HEK293 (cell line): ENCODE results near the gene GSC.

ENCODE experiments used
- CTCF ChIA-PET: fragments of 350-600 bp; formaldehyde crosslinking; extraction: SDS; loops from one replicate; lab custom pipeline; 2021; ENCODE audit warnings: antibody characterized with exemption; lab: Yijun Ruan, JAX
- POLR2A ChIA-PET: fragments of 300-600 bp; formaldehyde crosslinking; extraction: SDS; loops from one replicate; lab custom pipeline; 2020; ENCODE audit warnings: antibody characterized with exemption, inconsistent platforms; lab: Yijun Ruan, JAX
- H3K27ac ChIP-seq: fragments of 200-500 bp; sonication (Bioruptor generic); 2 replicates; pipeline ENCODE4 v1.5.1; 2014; ENCODE audit warnings: low read depth, low read length, control low read depth, inconsistent platforms; ENCODE audit errors: extremely low read depth
- H3K36me3 ChIP-seq, 2 experiments: fragments of 200-500 bp in 1 of 2; sonication (Bioruptor generic) in 1 of 2; 1 replicate in 1 of 2; 2 replicates in 1 of 2; pipeline ENCODE4 v1.5.1; 2014 to 2017; ENCODE audit warnings: inconsistent platforms in 2 of 2, low read length in 2 of 2; ENCODE audit not compliant: control insufficient read depth in 2 of 2, insufficient read depth in 1 of 2
- H3K4me1 ChIP-seq: fragments of 200-500 bp; sonication (Bioruptor generic); 2 replicates; pipeline ENCODE4 v1.5.1; 2014; ENCODE audit warnings: mild to moderate bottlenecking, low read length, inconsistent platforms; ENCODE audit not compliant: control insufficient read depth, insufficient read depth
- H3K4me3 ChIP-seq: 2 replicates; pipeline ENCODE4 v1.5.1; 2011; ENCODE audit warnings: low read depth, mild to moderate bottlenecking, control low read depth, low read length, moderate library complexity
- H3K9me3 ChIP-seq: fragments of 200-500 bp; sonication (Bioruptor generic); 2 replicates; pipeline ENCODE4 v1.5.1; 2014; ENCODE audit warnings: low read depth, low read length, inconsistent platforms; ENCODE audit not compliant: control insufficient read depth, insufficient read depth
- GLIS1 ChIP-seq: fragments of 450-650 bp; formaldehyde crosslinking; IDR thresholded peaks from 2 replicates; pipeline ENCODE4 v1.5.1; 2016; ENCODE audit warnings: missing biosample characterization, missing genetic modification characterization
- HOXA7 ChIP-seq: sonication (generic); formaldehyde crosslinking; IDR thresholded peaks from 2 replicates; pipeline ENCODE4 v1.8.1; 2022; ENCODE audit warnings: missing genetic modification reagents, borderline replicate concordance
- HOXD13 ChIP-seq: sonication (generic); formaldehyde crosslinking; IDR thresholded peaks from 2 replicates; pipeline ENCODE4 v1.8.0; 2022; ENCODE audit warnings: missing genetic modification reagents, borderline replicate concordance
- KLF10 ChIP-seq: fragments of 450-650 bp; IDR thresholded peaks from 2 replicates; pipeline ENCODE4 v1.5.1; 2018; ENCODE audit warnings: missing biosample characterization, mild to moderate bottlenecking, missing genetic modification characterization
- MZF1 ChIP-seq: fragments of 450-650 bp; formaldehyde crosslinking; IDR thresholded peaks from 2 replicates; pipeline ENCODE4 v1.5.1; 2017; ENCODE audit warnings: missing biosample characterization, missing genetic modification characterization, borderline replicate concordance
- ZBTB17 ChIP-seq: fragments of 450-650 bp; formaldehyde crosslinking; IDR thresholded peaks from 2 replicates; pipeline ENCODE4 v1.5.1; 2016; ENCODE audit warnings: missing biosample characterization, missing genetic modification characterization
- ZBTB8A ChIP-seq: fragments of 450-650 bp; formaldehyde crosslinking; IDR thresholded peaks from 2 replicates; pipeline ENCODE4 v1.5.1; 2016; ENCODE audit warnings: missing biosample characterization, missing genetic modification characterization
- ZNF214 ChIP-seq: fragments of 450-650 bp; formaldehyde crosslinking; IDR thresholded peaks from 2 replicates; pipeline ENCODE4 v1.5.1; 2017; ENCODE audit warnings: missing biosample characterization, mild to moderate bottlenecking, missing genetic modification characterization, borderline replicate concordance
- ZNF341 ChIP-seq: fragments of 450-650 bp; formaldehyde crosslinking; IDR thresholded peaks from 2 replicates; pipeline ENCODE4; 2016; ENCODE audit warnings: low read depth, missing biosample characterization, missing genetic modification characterization
- ZNF423 ChIP-seq: fragments of 450-650 bp; formaldehyde crosslinking; IDR thresholded peaks from 2 replicates; pipeline ENCODE4 v1.5.1; 2016; ENCODE audit warnings: missing biosample characterization, missing genetic modification characterization
- ZNF521 ChIP-seq: fragments of 450-650 bp; formaldehyde crosslinking; IDR thresholded peaks from 2 replicates; pipeline ENCODE4 v1.5.1; 2017; ENCODE audit warnings: missing biosample characterization, mild to moderate bottlenecking, missing genetic modification characterization
- ZNF529 ChIP-seq: fragments of 450-650 bp; formaldehyde crosslinking; IDR thresholded peaks from 2 replicates; pipeline ENCODE4 v1.5.1; 2017; ENCODE audit warnings: missing genetic modification characterization, missing biosample characterization; ENCODE audit not compliant: insufficient replicate concordance
- ZNF549 ChIP-seq: fragments of 450-650 bp; IDR thresholded peaks from 2 replicates; pipeline ENCODE4 v1.5.1; 2018; ENCODE audit warnings: missing biosample characterization, missing genetic modification characterization, mild to moderate bottlenecking, inconsistent platforms, moderate library complexity
- ZNF670 ChIP-seq: fragments of 450-650 bp; formaldehyde crosslinking; IDR thresholded peaks from 2 replicates; pipeline ENCODE4 v1.5.1; 2016; ENCODE audit warnings: missing biosample characterization, missing genetic modification characterization, low read depth
- ZNF830 ChIP-seq: fragments of 450-650 bp; IDR thresholded peaks from 2 replicates; pipeline ENCODE4 v1.5.0; 2018; ENCODE audit warnings: missing biosample characterization, missing genetic modification characterization, low read depth, mild to moderate bottlenecking, moderate library complexity
- TF ChIP-seq, protein P1 (sequence below): fragments of 450-650 bp; formaldehyde crosslinking; IDR thresholded peaks from 2 replicates; pipeline ENCODE4 v1.5.1; 2016; ENCODE audit warnings: missing biosample characterization, missing genetic modification characterization
- TF ChIP-seq, protein P2 (sequence below): fragments of 450-650 bp; formaldehyde crosslinking; IDR thresholded peaks from 2 replicates; pipeline ENCODE4 v1.5.1; 2016; ENCODE audit warnings: missing biosample characterization, missing genetic modification characterization
- TF ChIP-seq, protein P3 (sequence below): fragments of 450-650 bp; formaldehyde crosslinking; conservative IDR thresholded peaks from 2 replicates; pipeline ENCODE4 v1.5.1; 2016; ENCODE audit warnings: low read depth, missing biosample characterization, missing genetic modification characterization
- TF ChIP-seq, protein P4 (sequence below): fragments of 450-650 bp; formaldehyde crosslinking; IDR thresholded peaks from 2 replicates; pipeline ENCODE4 v1.5.1; 2016; ENCODE audit warnings: missing biosample characterization, missing genetic modification characterization
- TF ChIP-seq, protein P5 (sequence below): fragments of 450-650 bp; formaldehyde crosslinking; IDR thresholded peaks from 2 replicates; pipeline ENCODE4 v1.5.1; 2016; ENCODE audit warnings: missing biosample characterization, missing genetic modification characterization
- TF ChIP-seq, protein P6 (sequence below): fragments of 450-650 bp; formaldehyde crosslinking; IDR thresholded peaks from 2 replicates; pipeline ENCODE4 v1.5.0; 2017; ENCODE audit warnings: missing biosample characterization, missing genetic modification characterization, borderline replicate concordance

The GSC gene

DNA sequence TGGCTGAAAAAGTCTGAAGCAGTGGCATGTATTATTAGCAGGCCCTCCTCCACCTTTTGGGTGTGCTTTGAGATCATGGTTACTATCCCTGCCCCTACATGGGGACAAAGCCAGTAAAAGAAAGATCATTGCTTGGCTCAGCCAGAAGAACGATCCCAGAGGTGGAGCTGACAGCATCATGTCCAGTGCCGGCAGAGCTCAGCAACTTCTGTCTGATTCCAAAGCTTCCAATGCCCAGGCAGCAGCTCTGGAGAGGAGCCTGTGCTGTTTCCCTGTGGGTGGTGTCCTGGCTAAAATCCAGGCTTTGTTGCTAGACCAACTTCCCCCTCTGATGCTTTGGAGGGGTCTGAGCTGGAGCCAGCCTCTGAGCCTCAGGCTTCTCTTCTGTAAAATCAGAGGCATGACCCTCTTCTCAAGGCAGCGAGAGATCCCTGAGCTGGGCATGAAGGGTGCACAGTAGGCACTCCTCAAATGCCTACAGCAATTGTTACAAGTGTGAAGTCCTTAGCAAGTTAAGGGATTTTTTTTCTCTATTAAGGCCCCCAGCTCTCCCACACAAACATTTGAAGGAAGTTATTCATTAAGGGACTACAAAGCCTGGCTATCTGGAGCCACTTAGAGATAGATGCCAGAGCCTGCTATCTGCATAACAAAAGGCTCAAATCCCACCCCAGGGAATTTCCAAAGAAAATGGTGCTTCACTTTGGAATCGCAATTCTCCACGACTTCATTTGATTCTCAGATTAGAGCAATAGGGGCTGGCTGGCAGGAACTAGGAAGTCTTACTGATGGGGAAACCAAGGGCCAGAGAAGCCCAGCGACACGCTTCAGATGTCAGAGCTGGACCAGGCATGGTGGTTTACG lies 10.9 kb upstream of the GSC start:
- H3K27ac ChIP-seq = no peak overlapping the region
- no peaks in the 10 kb centered on the region for H3K4me1 ChIP-seq
- TF ChIP-seq ZNF670 = no peak
- TF ChIP-seq HOXD13 (CRISPR knock-in tag) = no peak
- peak; percentile 38; the same call in 1 of the 2 replicates for TF ChIP-seq ZNF341 (tag by site-specific recombination)
- peak; percentile 91 for TF ChIP-seq ZBTB17 (tag by site-specific recombination)
- CTCF ChIA-PET = no interaction called here
- POLR2A ChIA-PET = interaction anchor here (0.6 kb wide), 1 partner anchor 76 kb away, joined by 3 read pairs; no protein-coding TSS in a partner anchor
- no peaks in the 10 kb centered on the region for H3K9me3 ChIP-seq
- H3K36me3 ChIP-seq = no peaks in the 10 kb centered on the region
- no peak overlapping the region for H3K4me3 ChIP-seq

DNA sequence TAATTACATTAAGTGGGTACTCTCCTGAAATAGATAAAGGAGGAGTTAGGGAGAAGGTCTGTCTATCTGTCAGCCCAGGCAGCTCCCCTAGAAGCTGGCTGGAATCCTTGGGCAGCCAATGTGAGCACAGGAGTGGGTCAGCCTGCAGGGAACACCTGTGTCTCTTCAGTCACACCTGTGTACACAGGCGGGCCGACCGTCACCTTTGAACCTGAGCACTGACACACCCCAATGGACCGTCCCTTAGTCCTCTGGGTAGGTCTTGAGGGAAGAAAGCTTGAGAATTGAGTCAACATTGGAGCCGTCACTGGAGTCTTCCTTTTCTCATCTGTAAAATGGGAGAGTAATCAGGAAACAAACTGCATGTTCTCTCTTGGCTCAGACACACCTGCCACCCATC lies 9.8 kb upstream of the GSC start:
- Histone ChIP-seq H3K4me3 (no peak overlapping the region), H3K4me1 (no peaks in the 10 kb centered on the region), H3K36me3 (no peaks in the 10 kb centered on the region), H3K27ac (no peak overlapping the region), H3K9me3 (no peaks in the 10 kb centered on the region)
- ChIA-PET CTCF (no interaction called here), POLR2A (no interaction called here)
- TF ChIP-seq, protein P1, sequence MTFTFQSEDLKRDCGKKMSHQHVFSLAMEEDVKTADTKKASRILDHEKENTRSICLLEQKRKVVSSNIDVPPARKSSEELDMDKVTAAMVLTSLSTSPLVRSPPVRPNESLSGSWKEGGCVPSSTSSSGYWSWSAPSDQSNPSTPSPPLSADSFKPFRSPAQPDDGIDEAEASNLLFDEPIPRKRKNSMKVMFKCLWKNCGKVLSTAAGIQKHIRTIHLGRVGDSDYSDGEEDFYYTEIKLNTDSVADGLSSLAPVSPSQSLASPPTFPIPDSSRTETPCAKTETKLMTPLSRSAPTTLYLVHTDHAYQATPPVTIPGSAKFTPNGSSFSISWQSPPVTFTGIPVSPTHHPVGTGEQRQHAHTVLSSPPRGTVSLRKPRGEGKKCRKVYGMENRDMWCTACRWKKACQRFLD (tag by site-specific recombination) = no peak
- no peak for TF ChIP-seq GLIS1 (tag by site-specific recombination)
- TF ChIP-seq, protein P2, sequence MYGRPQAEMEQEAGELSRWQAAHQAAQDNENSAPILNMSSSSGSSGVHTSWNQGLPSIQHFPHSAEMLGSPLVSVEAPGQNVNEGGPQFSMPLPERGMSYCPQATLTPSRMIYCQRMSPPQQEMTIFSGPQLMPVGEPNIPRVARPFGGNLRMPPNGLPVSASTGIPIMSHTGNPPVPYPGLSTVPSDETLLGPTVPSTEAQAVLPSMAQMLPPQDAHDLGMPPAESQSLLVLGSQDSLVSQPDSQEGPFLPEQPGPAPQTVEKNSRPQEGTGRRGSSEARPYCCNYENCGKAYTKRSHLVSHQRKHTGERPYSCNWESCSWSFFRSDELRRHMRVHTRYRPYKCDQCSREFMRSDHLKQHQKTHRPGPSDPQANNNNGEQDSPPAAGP (tag by site-specific recombination) = no peak
- TF ChIP-seq ZNF549 = no peak
- TF ChIP-seq ZNF214 = no peak
- no peak for TF ChIP-seq ZNF423 (tag by site-specific recombination)
- TF ChIP-seq, protein P3, sequence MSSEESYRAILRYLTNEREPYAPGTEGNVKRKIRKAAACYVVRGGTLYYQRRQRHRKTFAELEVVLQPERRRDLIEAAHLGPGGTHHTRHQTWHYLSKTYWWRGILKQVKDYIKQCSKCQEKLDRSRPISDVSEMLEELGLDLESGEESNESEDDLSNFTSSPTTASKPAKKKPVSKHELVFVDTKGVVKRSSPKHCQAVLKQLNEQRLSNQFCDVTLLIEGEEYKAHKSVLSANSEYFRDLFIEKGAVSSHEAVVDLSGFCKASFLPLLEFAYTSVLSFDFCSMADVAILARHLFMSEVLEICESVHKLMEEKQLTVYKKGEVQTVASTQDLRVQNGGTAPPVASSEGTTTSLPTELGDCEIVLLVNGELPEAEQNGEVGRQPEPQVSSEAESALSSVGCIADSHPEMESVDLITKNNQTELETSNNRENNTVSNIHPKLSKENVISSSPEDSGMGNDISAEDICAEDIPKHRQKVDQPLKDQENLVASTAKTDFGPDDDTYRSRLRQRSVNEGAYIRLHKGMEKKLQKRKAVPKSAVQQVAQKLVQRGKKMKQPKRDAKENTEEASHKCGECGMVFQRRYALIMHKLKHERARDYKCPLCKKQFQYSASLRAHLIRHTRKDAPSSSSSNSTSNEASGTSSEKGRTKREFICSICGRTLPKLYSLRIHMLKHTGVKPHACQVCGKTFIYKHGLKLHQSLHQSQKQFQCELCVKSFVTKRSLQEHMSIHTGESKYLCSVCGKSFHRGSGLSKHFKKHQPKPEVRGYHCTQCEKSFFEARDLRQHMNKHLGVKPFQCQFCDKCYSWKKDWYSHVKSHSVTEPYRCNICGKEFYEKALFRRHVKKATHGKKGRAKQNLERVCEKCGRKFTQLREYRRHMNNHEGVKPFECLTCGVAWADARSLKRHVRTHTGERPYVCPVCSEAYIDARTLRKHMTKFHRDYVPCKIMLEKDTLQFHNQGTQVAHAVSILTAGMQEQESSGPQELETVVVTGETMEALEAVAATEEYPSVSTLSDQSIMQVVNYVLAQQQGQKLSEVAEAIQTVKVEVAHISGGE (tag by site-specific recombination) = no peak
- TF ChIP-seq ZNF521 = no peak
- TF ChIP-seq, protein P4, sequence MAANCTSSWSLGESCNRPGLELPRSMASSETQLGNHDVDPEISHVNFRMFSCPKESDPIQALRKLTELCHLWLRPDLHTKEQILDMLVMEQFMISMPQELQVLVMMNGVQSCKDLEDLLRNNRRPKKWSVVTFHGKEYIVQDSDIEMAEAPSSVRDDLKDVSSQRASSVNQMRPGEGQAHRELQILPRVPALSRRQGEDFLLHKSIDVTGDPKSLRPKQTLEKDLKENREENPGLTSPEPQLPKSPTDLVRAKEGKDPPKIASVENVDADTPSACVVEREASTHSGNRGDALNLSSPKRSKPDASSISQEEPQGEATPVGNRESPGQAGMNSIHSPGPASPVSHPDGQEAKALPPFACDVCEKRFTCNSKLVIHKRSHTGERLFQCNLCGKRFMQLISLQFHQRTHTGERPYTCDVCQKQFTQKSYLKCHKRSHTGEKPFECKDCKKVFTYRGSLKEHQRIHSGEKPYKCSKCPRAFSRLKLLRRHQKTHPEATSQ (tag by site-specific recombination) = no peak
- TF ChIP-seq KLF10 (tag by site-specific recombination) = no peak
- TF ChIP-seq, protein P5, sequence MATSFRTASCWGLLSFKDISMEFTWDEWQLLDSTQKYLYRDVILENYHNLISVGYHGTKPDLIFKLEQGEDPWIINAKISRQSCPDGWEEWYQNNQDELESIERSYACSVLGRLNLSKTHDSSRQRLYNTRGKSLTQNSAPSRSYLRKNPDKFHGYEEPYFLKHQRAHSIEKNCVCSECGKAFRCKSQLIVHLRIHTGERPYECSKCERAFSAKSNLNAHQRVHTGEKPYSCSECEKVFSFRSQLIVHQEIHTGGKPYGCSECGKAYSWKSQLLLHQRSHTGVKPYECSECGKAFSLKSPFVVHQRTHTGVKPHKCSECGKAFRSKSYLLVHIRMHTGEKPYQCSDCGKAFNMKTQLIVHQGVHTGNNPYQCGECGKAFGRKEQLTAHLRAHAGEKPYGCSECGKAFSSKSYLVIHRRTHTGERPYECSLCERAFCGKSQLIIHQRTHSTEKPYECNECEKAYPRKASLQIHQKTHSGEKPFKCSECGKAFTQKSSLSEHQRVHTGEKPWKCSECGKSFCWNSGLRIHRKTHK (tag by site-specific recombination) = no peak
- TF ChIP-seq MZF1 (tag by site-specific recombination) = no peak
- TF ChIP-seq HOXA7 (CRISPR knock-in tag) = no peak
- TF ChIP-seq, protein P6, sequence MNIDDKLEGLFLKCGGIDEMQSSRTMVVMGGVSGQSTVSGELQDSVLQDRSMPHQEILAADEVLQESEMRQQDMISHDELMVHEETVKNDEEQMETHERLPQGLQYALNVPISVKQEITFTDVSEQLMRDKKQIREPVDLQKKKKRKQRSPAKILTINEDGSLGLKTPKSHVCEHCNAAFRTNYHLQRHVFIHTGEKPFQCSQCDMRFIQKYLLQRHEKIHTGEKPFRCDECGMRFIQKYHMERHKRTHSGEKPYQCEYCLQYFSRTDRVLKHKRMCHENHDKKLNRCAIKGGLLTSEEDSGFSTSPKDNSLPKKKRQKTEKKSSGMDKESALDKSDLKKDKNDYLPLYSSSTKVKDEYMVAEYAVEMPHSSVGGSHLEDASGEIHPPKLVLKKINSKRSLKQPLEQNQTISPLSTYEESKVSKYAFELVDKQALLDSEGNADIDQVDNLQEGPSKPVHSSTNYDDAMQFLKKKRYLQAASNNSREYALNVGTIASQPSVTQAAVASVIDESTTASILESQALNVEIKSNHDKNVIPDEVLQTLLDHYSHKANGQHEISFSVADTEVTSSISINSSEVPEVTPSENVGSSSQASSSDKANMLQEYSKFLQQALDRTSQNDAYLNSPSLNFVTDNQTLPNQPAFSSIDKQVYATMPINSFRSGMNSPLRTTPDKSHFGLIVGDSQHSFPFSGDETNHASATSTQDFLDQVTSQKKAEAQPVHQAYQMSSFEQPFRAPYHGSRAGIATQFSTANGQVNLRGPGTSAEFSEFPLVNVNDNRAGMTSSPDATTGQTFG (tag by site-specific recombination) = no peak
- no peak for TF ChIP-seq ZBTB8A (tag by site-specific recombination)
- no peak for TF ChIP-seq ZNF529 (tag by site-specific recombination)
- no peak for TF ChIP-seq ZNF830 (tag by site-specific recombination)
